Spleen (tissue), 7 donors: ENCODE measurements around the gene SMOC2.

ENCODE experiments used
- POLR2A ChIP-seq, 3 donors: fragments of 450-650 bp; IDR thresholded peaks; one replicate each; pipeline ENCODE4 v1.5.1; 2017; ENCODE audit warnings: antibody characterized with exemption in 3 of 3, mild to moderate bottlenecking in 1 of 3
- POLR2AphosphoS5 ChIP-seq, 3 donors: sonication (generic); formaldehyde crosslinking; IDR thresholded peaks; one replicate each; pipeline ENCODE4 v1.5.1; 2017; ENCODE audit warnings: antibody characterized with exemption in 3 of 3
- TF ChIP-seq, protein P1 (sequence below), 11 experiments: fragments of 200-600 bp in 7 of 11; fragments of 450-650 bp in 4 of 11; sonication (generic) in 4 of 11; IDR thresholded peaks in 8 of 11; conservative IDR thresholded peaks in 3 of 11; 1 replicate in 7 of 11; 2 replicates in 4 of 11; pipeline versions ENCODE4 v1.4.0 to v1.8.0; 2016 to 2021; ENCODE audit warnings: antibody characterized with exemption in 11 of 11, inconsistent platforms in 4 of 11, mild to moderate bottlenecking in 1 of 11
- donor health status: DM: no; HTN: no; CAD: no; lungs with moderate emphysema.
- donor health status: DM: no; HTN: no; CAD: no.
- donor health status: DM: no; HTN: no; CAD: no.

DNA sequence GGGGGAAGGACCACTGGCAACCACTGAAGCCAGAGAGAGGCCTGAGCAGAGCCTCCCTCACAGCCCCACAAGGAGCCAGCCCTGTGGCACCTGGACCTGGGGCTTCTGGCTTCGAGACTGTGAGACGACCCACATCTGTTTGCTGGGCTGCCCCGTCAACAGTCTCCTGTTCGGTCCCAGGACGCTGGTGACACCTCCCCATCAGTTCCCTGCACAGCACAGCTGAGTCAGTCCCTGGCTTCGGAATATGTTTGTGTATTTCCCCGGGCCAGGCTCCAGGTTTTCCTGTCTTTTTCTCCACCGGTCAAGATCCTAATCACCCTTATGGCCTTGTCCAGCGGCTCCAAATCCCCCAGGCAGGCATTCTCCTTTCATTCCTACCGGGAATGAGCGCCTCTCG is 46.4 kb upstream of the SMOC2 start:
- TF ChIP-seq, protein P1, sequence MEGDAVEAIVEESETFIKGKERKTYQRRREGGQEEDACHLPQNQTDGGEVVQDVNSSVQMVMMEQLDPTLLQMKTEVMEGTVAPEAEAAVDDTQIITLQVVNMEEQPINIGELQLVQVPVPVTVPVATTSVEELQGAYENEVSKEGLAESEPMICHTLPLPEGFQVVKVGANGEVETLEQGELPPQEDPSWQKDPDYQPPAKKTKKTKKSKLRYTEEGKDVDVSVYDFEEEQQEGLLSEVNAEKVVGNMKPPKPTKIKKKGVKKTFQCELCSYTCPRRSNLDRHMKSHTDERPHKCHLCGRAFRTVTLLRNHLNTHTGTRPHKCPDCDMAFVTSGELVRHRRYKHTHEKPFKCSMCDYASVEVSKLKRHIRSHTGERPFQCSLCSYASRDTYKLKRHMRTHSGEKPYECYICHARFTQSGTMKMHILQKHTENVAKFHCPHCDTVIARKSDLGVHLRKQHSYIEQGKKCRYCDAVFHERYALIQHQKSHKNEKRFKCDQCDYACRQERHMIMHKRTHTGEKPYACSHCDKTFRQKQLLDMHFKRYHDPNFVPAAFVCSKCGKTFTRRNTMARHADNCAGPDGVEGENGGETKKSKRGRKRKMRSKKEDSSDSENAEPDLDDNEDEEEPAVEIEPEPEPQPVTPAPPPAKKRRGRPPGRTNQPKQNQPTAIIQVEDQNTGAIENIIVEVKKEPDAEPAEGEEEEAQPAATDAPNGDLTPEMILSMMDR (IDR thresholded peaks at IDR 0.05 in 8 of 11, conservative IDR thresholded peaks at IDR 0.05 in 3 of 11), result no peak
- no peak for TF ChIP-seq POLR2A (IDR thresholded peaks at IDR 0.05)
- no peak for TF ChIP-seq POLR2AphosphoS5 (IDR thresholded peaks at IDR 0.05)
